22Rv1 (cell line): ENCODE data around the gene LATS2.

Experiments used
- ZFX ChIP-seq: fragments of 450-650 bp; IDR thresholded peaks from 2 replicates; pipeline ENCODE4 v1.6.1; 2017; ENCODE audit warnings: antibody characterized with exemption, borderline replicate concordance
- TF ChIP-seq, protein P1 (sequence below): fragments of 450-650 bp; IDR thresholded peaks from 2 replicates; pipeline ENCODE4 v1.5.1; 2017; ENCODE audit warnings: mild to moderate bottlenecking

DNA sequence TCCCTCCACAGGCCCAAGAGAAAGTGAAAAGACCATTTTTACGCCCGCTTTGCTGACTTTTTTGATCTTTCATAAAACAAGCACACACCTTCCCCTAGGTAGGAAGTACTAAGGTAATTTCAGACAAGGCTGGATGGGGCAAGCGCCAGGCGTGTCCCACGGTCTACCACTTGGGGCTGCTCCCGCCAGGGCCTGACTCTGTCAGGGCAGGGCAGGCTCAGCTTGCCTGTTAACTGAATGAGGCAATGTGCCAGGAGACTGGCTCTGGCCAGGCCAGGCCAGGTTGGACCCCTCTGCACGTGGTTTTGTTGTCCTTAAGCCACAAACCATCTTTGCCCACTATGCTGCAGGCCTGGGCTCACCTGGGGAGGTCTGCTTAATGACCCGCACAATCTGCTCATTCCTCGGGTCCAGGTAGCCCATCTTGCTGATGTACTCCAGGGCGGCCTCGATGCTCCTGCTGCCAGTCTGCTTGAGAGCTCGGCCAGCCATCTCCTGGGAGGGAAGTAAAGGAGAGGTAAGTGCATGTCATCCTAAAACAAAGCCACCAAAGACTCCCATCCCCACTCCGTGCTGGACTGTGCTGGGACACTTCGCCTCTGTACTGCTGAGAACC, 70.4 kb downstream of the LATS2 start:
- TF ChIP-seq, protein P1, sequence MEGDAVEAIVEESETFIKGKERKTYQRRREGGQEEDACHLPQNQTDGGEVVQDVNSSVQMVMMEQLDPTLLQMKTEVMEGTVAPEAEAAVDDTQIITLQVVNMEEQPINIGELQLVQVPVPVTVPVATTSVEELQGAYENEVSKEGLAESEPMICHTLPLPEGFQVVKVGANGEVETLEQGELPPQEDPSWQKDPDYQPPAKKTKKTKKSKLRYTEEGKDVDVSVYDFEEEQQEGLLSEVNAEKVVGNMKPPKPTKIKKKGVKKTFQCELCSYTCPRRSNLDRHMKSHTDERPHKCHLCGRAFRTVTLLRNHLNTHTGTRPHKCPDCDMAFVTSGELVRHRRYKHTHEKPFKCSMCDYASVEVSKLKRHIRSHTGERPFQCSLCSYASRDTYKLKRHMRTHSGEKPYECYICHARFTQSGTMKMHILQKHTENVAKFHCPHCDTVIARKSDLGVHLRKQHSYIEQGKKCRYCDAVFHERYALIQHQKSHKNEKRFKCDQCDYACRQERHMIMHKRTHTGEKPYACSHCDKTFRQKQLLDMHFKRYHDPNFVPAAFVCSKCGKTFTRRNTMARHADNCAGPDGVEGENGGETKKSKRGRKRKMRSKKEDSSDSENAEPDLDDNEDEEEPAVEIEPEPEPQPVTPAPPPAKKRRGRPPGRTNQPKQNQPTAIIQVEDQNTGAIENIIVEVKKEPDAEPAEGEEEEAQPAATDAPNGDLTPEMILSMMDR = no peak
- no peak for TF ChIP-seq ZFX
